Motor neuron (in vitro differentiated cells): ENCODE data around the gene OTUD7B. TPM values are rescaled to one million over a fixed set of nuclear protein-coding genes. Genes with fewer than 3 reads are reported as not detected.
"Not testable (repeated sequence)": the region's sequence is repeated elsewhere in the genome, so short reads cannot be mapped to it uniquely, and the experiment has no call there.

ENCODE experiments used
- ATAC-seq, 8 experiments: fragments of 200-7000 bp; cut with Tn5 transposase; replicated peaks in 6 of 8; 2 replicates each; pipeline ENCODE4 v1.8.0; 2021; ENCODE audit warnings: mild to moderate bottlenecking in 8 of 8, moderate library complexity in 8 of 8
- H3K27ac ChIP-seq, 2 donors: fragments of 250-450 bp; sonication (Bioruptor Pico); 2 replicates each; pipeline ENCODE4 v1.9.0; 2021; ENCODE audit warnings: antibody characterized with exemption in 2 of 2, mild to moderate bottlenecking in 2 of 2, moderate library complexity in 1 of 2
- H3K4me1 ChIP-seq, 2 donors: fragments of 250-450 bp; sonication (Bioruptor Pico); replicated peaks in 1 of 2; 2 replicates each; pipeline ENCODE4 v1.6.1; 2021; ENCODE audit warnings: antibody characterized with exemption in 2 of 2, mild to moderate bottlenecking in 2 of 2, moderate library complexity in 1 of 2
- H3K4me3 ChIP-seq, 5 donors: fragments of 250-450 bp; sonication (Bioruptor Pico); 2 replicates each; pipeline ENCODE4 v1.9.0; 2021; ENCODE audit warnings: antibody characterized with exemption in 5 of 5, mild to moderate bottlenecking in 5 of 5, moderate library complexity in 4 of 5
- WGBS, 10 experiments: fragments of 450-650 bp; shearing (Covaris generic); methylation state at CpG; one replicate each; pipeline ENCODE4 v1.0.0; 2022; 5-methylcytosine and 5-hydroxymethylcytosine counted together
- in situ Hi-C, 9 experiments: fragments of 400-800 bp; cut with MboI; loops; one replicate each; pipeline ENCODE4 v1.15.0; 2021; ENCODE audit warnings: low sequenced_read_pairs in 9 of 9, low pct_unique_long_range_greater_than_20kb in 2 of 9; ENCODE audit not compliant: unreplicated experiment in 9 of 9
- total RNA-seq, 8 experiments: library from RNA; unstranded; fragments of 300-600 nt; gene quantifications; 2 replicates each; pipeline versions ENCODE4 v1.2.3 to v1.2.4, GENCODE V29; 2022

The OTUD7B gene
- total RNA-seq, 8 experiments from 2014 or later: 9.5 to 17.7 (median 11.9) TPM

- in situ Hi-C loops: loop anchor here in 4 of 9 experiments (10.0 to 25.0 kb wide), 5 partner anchors 59 to 247 kb away; partner anchors contain the start of gene VPS45 (in 1 of the 4)
- WGBS, 10 experiments: 89 to 100% (median 100%) methylated on average over 1 to 3 of the region's 3 CpGs; no CpG with 5 or more reads in 3 of the 10 experiments
- H3K4me3 ChIP-seq: no peak overlapping the region
- H3K27ac ChIP-seq: no peak overlapping the region
- ATAC-seq: no peak
- no peaks in the 10 kb centered on the region for H3K4me1 ChIP-seq
Observed at GRCh38 chr1:149965440-149965839, 45.1 kb downstream of the OTUD7B start.

- 0 to 100% (median 82%) methylated on average over 1 to 3 of the region's 3 CpGs for WGBS, 10 experiments
- no peak overlapping the region for H3K27ac ChIP-seq
- peak in 1 of 8 experiments; percentile 21 for ATAC-seq
- in situ Hi-C loops: loop anchor here in 4 of 9 experiments (10.0 to 25.0 kb wide), 5 partner anchors 61 to 249 kb away; partner anchors contain the start of gene VPS45 (in 1 of the 4)
- no peaks in the 10 kb centered on the region for H3K4me1 ChIP-seq
- no peak overlapping the region for H3K4me3 ChIP-seq
Observed at GRCh38 chr1:149963358-149963757, 47.2 kb downstream of the OTUD7B start.

GRCh38 chr1:149962736-149963135, 47.8 kb downstream of the OTUD7B start:
- WGBS, 10 experiments: 57 to 100% (median 90%) methylated on average over 1 to 2 of the region's 2 CpGs; no CpG with 5 or more reads in 3 of the 10 experiments
- ATAC-seq: no peak
- Histone ChIP-seq H3K27ac (no peak overlapping the region), H3K4me1 (no peaks in the 10 kb centered on the region), H3K4me3 (no peak overlapping the region)
- in situ Hi-C loops: loop anchor here in 4 of 9 experiments (10.0 to 25.0 kb wide), 5 partner anchors 62 to 250 kb away; partner anchors contain the start of gene VPS45 (in 1 of the 4)

GRCh38 chr1:149962039-149962647, 48.4 kb downstream of the OTUD7B start:
- WGBS, 10 experiments: 0 to 38% (median 21%) methylated on average over 1 to 3 of the region's 3 CpGs; no CpG with 5 or more reads in 2 of the 10 experiments
- Histone ChIP-seq H3K4me1 (no peaks in the 10 kb centered on the region), H3K27ac (no peak overlapping the region), H3K4me3 (no peak overlapping the region)
- ATAC-seq: peak; percentile 72 to 88 (median 78)
- in situ Hi-C loops: loop anchor here in 4 of 9 experiments (10.0 to 25.0 kb wide), 5 partner anchors 63 to 250 kb away; partner anchors contain the start of gene VPS45 (in 1 of the 4)

GRCh38 chr1:149957548-149957947, 53.0 kb downstream of the OTUD7B start:
- in situ Hi-C loops: loop anchor here in 4 of 9 experiments (25.0 kb wide), 3 partner anchors 105 to 255 kb away; partner anchors contain the start of gene VPS45 (in 1 of the 4)
- H3K27ac ChIP-seq, H3K4me3 ChIP-seq, H3K4me1 ChIP-seq, ATAC-seq: not testable (repeated sequence)
- WGBS, 10 experiments: 92 to 100% (median 99%) methylated on average over 3 to 13 of the region's 14 CpGs; no CpG with 5 or more reads in 4 of the 10 experiments

GRCh38 chr1:149949911-149950310, 60.6 kb downstream of the OTUD7B start:
- H3K4me3 ChIP-seq: no peak overlapping the region
- no peak overlapping the region for H3K27ac ChIP-seq
- 34 to 100% (median 60%) methylated on average over 1 to 6 of the region's 6 CpGs; no CpG with 5 or more reads in 2 of the 10 experiments for WGBS, 10 experiments
- no peak for ATAC-seq
- H3K4me1 ChIP-seq: no peaks in the 10 kb centered on the region
- in situ Hi-C loops: loop anchor here in 5 of 9 experiments (25.0 kb wide), 3 partner anchors 112 to 262 kb away; partner anchors contain the start of gene VPS45 (in 1 of the 5)

GRCh38 chr1:149945206-149945605, 65.3 kb downstream of the OTUD7B start:
- 80 to 100% (median 95%) methylated on average over 1 to 4 of the region's 4 CpGs; no CpG with 5 or more reads in 1 of the 10 experiments for WGBS, 10 experiments
- Histone ChIP-seq H3K27ac (no peak overlapping the region), H3K4me1 (peaks cover 4 to 6% of the 10 kb centered on the region in 2 donors), H3K4me3 (no peak overlapping the region)
- in situ Hi-C loops: loop anchor here in 1 of 9 experiments (25.0 kb wide), 1 partner anchor 242 kb away; no protein-coding TSS in a partner anchor
- ATAC-seq: no peak

GRCh38 chr1:149942885-149943284, 67.6 kb downstream of the OTUD7B start:
- H3K4me3 ChIP-seq: no peak overlapping the region
- H3K4me1 ChIP-seq: peaks cover 16 to 17% of the 10 kb centered on the region in 2 donors
- 0 to 90% (median 60%) methylated on average over 1 to 3 of the region's 3 CpGs; no CpG with 5 or more reads in 2 of the 10 experiments for WGBS, 10 experiments
- ATAC-seq: no peak
- no peak overlapping the region for H3K27ac ChIP-seq
- in situ Hi-C loops: loop anchor here in 1 of 9 experiments (25.0 kb wide), 1 partner anchor 244 kb away; no protein-coding TSS in a partner anchor

- peak in 6 of 8 experiments; percentile 7 to 72 (median 56) for ATAC-seq
- Histone ChIP-seq H3K27ac (no peak overlapping the region), H3K4me1 (peaks cover 16 to 24% of the 10 kb centered on the region in 2 donors), H3K4me3 (no peak overlapping the region)
- in situ Hi-C loops: loop anchor here in 1 of 9 experiments (25.0 kb wide), 1 partner anchor 245 kb away; no protein-coding TSS in a partner anchor
- WGBS, 10 experiments: 13 to 86% (median 40%) methylated on average over 1 to 4 of the region's 5 CpGs; no CpG with 5 or more reads in 3 of the 10 experiments
Observed at GRCh38 chr1:149942207-149942606, 68.3 kb downstream of the OTUD7B start.

GRCh38 chr1:149940427-149940826, 70.1 kb downstream of the OTUD7B start:
- in situ Hi-C loops: loop anchor here in 1 of 9 experiments (25.0 kb wide), 1 partner anchor 247 kb away; no protein-coding TSS in a partner anchor
- WGBS, 10 experiments: 80 to 100% (median 100%) methylated on average over 1 to 3 of the region's 3 CpGs; no CpG with 5 or more reads in 2 of the 10 experiments
- no peak overlapping the region for H3K4me3 ChIP-seq
- no peak for ATAC-seq
- H3K27ac ChIP-seq: no peak overlapping the region
- H3K4me1 ChIP-seq: peaks cover 18 to 33% of the 10 kb centered on the region in 2 donors

GRCh38 chr1:149938668-149939003, 71.9 kb downstream of the OTUD7B start:
- peaks cover 18 to 33% of the 10 kb centered on the region in 2 donors for H3K4me1 ChIP-seq
- H3K4me3 ChIP-seq: peak overlapping the region in 2 of 5 donors; percentile 18 to 21
- in situ Hi-C loops: loop anchor here in 1 of 9 experiments (25.0 kb wide), 1 partner anchor 249 kb away; no protein-coding TSS in a partner anchor
- WGBS, 10 experiments: 0 to 83% (median 63%) methylated on average over 1 to 11 of the region's 13 CpGs; no CpG with 5 or more reads in 1 of the 10 experiments
- peak in 6 of 8 experiments; percentile 1 to 14 (median 2) for ATAC-seq
- H3K27ac ChIP-seq: peak overlapping the region; percentile 89

- no peak overlapping the region for H3K4me3 ChIP-seq
- no peak for ATAC-seq
- peaks cover 18 to 33% of the 10 kb centered on the region in 2 donors for H3K4me1 ChIP-seq
- H3K27ac ChIP-seq: no peak overlapping the region
- in situ Hi-C loops: loop anchor here in 1 of 9 experiments (25.0 kb wide), 1 partner anchor 250 kb away; no protein-coding TSS in a partner anchor
Observed at GRCh38 chr1:149937759-149938158, 72.8 kb downstream of the OTUD7B start.
